HEK293 (cell line): Measurements from ENCODE around the gene BPIFB2.

Source experiments
- CTCF ChIA-PET: fragments of 350-600 bp; formaldehyde crosslinking; extraction: SDS; loops from one replicate; lab custom pipeline; 2021; ENCODE audit warnings: antibody characterized with exemption; lab: Yijun Ruan, JAX
- POLR2A ChIA-PET: fragments of 300-600 bp; formaldehyde crosslinking; extraction: SDS; loops from one replicate; lab custom pipeline; 2020; ENCODE audit warnings: antibody characterized with exemption, inconsistent platforms; lab: Yijun Ruan, JAX
- H3K27ac ChIP-seq: fragments of 200-500 bp; sonication (Bioruptor generic); 2 replicates; pipeline ENCODE4 v1.5.1; 2014; ENCODE audit warnings: low read depth, low read length, control low read depth, inconsistent platforms; ENCODE audit errors: extremely low read depth
- H3K36me3 ChIP-seq, 2 experiments: fragments of 200-500 bp in 1 of 2; sonication (Bioruptor generic) in 1 of 2; 1 replicate in 1 of 2; 2 replicates in 1 of 2; pipeline ENCODE4 v1.5.1; 2014 to 2017; ENCODE audit warnings: inconsistent platforms in 2 of 2, low read length in 2 of 2; ENCODE audit not compliant: control insufficient read depth in 2 of 2, insufficient read depth in 1 of 2
- H3K4me1 ChIP-seq: fragments of 200-500 bp; sonication (Bioruptor generic); 2 replicates; pipeline ENCODE4 v1.5.1; 2014; ENCODE audit warnings: mild to moderate bottlenecking, low read length, inconsistent platforms; ENCODE audit not compliant: control insufficient read depth, insufficient read depth
- H3K4me3 ChIP-seq: 2 replicates; pipeline ENCODE4 v1.5.1; 2011; ENCODE audit warnings: low read depth, mild to moderate bottlenecking, control low read depth, low read length, moderate library complexity
- H3K9me3 ChIP-seq: fragments of 200-500 bp; sonication (Bioruptor generic); 2 replicates; pipeline ENCODE4 v1.5.1; 2014; ENCODE audit warnings: low read depth, low read length, inconsistent platforms; ENCODE audit not compliant: control insufficient read depth, insufficient read depth
- BCL6B ChIP-seq: fragments of 450-650 bp; formaldehyde crosslinking; IDR thresholded peaks from 2 replicates; pipeline ENCODE4 v1.5.1; 2017; ENCODE audit warnings: missing biosample characterization, missing genetic modification characterization
- EGR2 ChIP-seq: fragments of 450-650 bp; formaldehyde crosslinking; IDR thresholded peaks from 2 replicates; pipeline ENCODE4 v1.5.1; 2016; ENCODE audit warnings: low read depth, missing biosample characterization, missing genetic modification characterization
- GFI1B ChIP-seq: fragments of 450-650 bp; formaldehyde crosslinking; IDR thresholded peaks from 2 replicates; pipeline ENCODE4 v1.5.1; 2016; ENCODE audit warnings: missing biosample characterization, missing genetic modification characterization
- GLI2 ChIP-seq: fragments of 450-650 bp; formaldehyde crosslinking; IDR thresholded peaks from 2 replicates; pipeline ENCODE4; 2017; ENCODE audit warnings: missing biosample characterization, missing genetic modification characterization, low read depth, borderline replicate concordance
- HOXA7 ChIP-seq: sonication (generic); formaldehyde crosslinking; IDR thresholded peaks from 2 replicates; pipeline ENCODE4 v1.8.1; 2022; ENCODE audit warnings: missing genetic modification reagents, borderline replicate concordance
- KLF17 ChIP-seq: fragments of 450-650 bp; formaldehyde crosslinking; IDR thresholded peaks from 2 replicates; pipeline ENCODE4 v1.5.1; 2016; ENCODE audit warnings: missing biosample characterization, missing genetic modification characterization
- PATZ1 ChIP-seq: fragments of 450-650 bp; formaldehyde crosslinking; IDR thresholded peaks from 2 replicates; pipeline ENCODE4 v1.5.1; 2016; ENCODE audit warnings: missing biosample characterization, missing genetic modification characterization
- PRDM6 ChIP-seq: fragments of 450-650 bp; formaldehyde crosslinking; IDR thresholded peaks from 2 replicates; pipeline ENCODE4 v1.5.1; 2017; ENCODE audit warnings: missing biosample characterization, missing genetic modification characterization
- SCRT1 ChIP-seq: fragments of 450-650 bp; formaldehyde crosslinking; IDR thresholded peaks from 2 replicates; pipeline ENCODE4 v1.5.1; 2016; ENCODE audit warnings: missing biosample characterization, missing genetic modification characterization, borderline replicate concordance
- SCRT2 ChIP-seq: fragments of 450-650 bp; formaldehyde crosslinking; IDR thresholded peaks from 2 replicates; pipeline ENCODE4 v1.5.1; 2016; ENCODE audit warnings: missing biosample characterization, missing genetic modification characterization
- SETDB1 ChIP-seq: IDR thresholded peaks from one replicate; pipeline ENCODE4 v1.6.1; 2017; ENCODE audit warnings: mild to moderate bottlenecking, low read length, moderate library complexity, mixed read lengths; ENCODE audit not compliant: insufficient read length
- SP7 ChIP-seq: fragments of 450-650 bp; formaldehyde crosslinking; IDR thresholded peaks from 2 replicates; pipeline ENCODE4 v1.5.1; 2016; ENCODE audit warnings: missing biosample characterization, missing genetic modification characterization
- TRIM28 ChIP-seq: IDR thresholded peaks from 2 replicates; pipeline ENCODE4 v1.6.1; 2011; ENCODE audit warnings: low read length, control low read depth, borderline replicate concordance
- ZFHX2 ChIP-seq: fragments of 450-650 bp; formaldehyde crosslinking; conservative IDR thresholded peaks from 2 replicates; pipeline ENCODE4 v1.5.1; 2016; ENCODE audit warnings: missing biosample characterization, missing genetic modification characterization
- ZNF155 ChIP-seq: fragments of 450-650 bp; formaldehyde crosslinking; IDR thresholded peaks from 2 replicates; pipeline ENCODE4 v1.5.1; 2016; ENCODE audit warnings: missing biosample characterization, missing genetic modification characterization
- ZNF266 ChIP-seq: fragments of 450-650 bp; formaldehyde crosslinking; IDR thresholded peaks from 2 replicates; pipeline ENCODE4 v1.5.1; 2016; ENCODE audit warnings: missing biosample characterization, missing genetic modification characterization, low read depth
- ZNF311 ChIP-seq: fragments of 450-650 bp; formaldehyde crosslinking; IDR thresholded peaks from 2 replicates; pipeline ENCODE4 v1.5.1; 2017; ENCODE audit warnings: missing biosample characterization, missing genetic modification characterization, borderline replicate concordance
- ZNF335 ChIP-seq: fragments of 450-650 bp; formaldehyde crosslinking; conservative IDR thresholded peaks from 2 replicates; pipeline ENCODE4 v1.5.1; 2016; ENCODE audit warnings: missing biosample characterization, missing genetic modification characterization
- ZNF366 ChIP-seq: fragments of 450-650 bp; formaldehyde crosslinking; conservative IDR thresholded peaks from 2 replicates; pipeline ENCODE4 v1.5.1; 2016; ENCODE audit warnings: missing biosample characterization, missing genetic modification characterization
- ZNF433 ChIP-seq: fragments of 450-650 bp; formaldehyde crosslinking; IDR thresholded peaks from 2 replicates; pipeline ENCODE4 v1.5.1; 2016; ENCODE audit warnings: missing biosample characterization, missing genetic modification characterization, low read depth
- ZNF510 ChIP-seq: fragments of 450-650 bp; formaldehyde crosslinking; IDR thresholded peaks from 2 replicates; pipeline ENCODE4 v1.5.1; 2018; ENCODE audit warnings: mild to moderate bottlenecking, missing genetic modification characterization, missing biosample characterization; ENCODE audit not compliant: insufficient replicate concordance
- ZNF558 ChIP-seq: fragments of 450-650 bp; formaldehyde crosslinking; IDR thresholded peaks from 2 replicates; pipeline ENCODE4 v1.5.1; 2016; ENCODE audit warnings: missing biosample characterization, missing genetic modification characterization
- ZNF629 ChIP-seq: fragments of 450-650 bp; formaldehyde crosslinking; IDR thresholded peaks from 2 replicates; pipeline ENCODE4 v1.5.1; 2017; ENCODE audit warnings: missing biosample characterization, missing genetic modification characterization
- ZNF658 ChIP-seq: fragments of 450-650 bp; formaldehyde crosslinking; IDR thresholded peaks from 2 replicates; pipeline ENCODE4; 2016; ENCODE audit warnings: missing biosample characterization, missing genetic modification characterization
- ZNF76 ChIP-seq: fragments of 450-650 bp; formaldehyde crosslinking; IDR thresholded peaks from 2 replicates; pipeline ENCODE4; 2016; ENCODE audit warnings: low read depth, missing biosample characterization, missing genetic modification characterization, borderline replicate concordance
- ZNF777 ChIP-seq: fragments of 450-650 bp; formaldehyde crosslinking; IDR thresholded peaks from 2 replicates; pipeline ENCODE4 v1.5.1; 2017; ENCODE audit warnings: missing biosample characterization, missing genetic modification characterization, borderline replicate concordance
- ZNF837 ChIP-seq: fragments of 450-650 bp; formaldehyde crosslinking; IDR thresholded peaks from 2 replicates; pipeline ENCODE4 v1.5.1; 2016; ENCODE audit warnings: missing biosample characterization, missing genetic modification characterization
- ZNF843 ChIP-seq: fragments of 450-650 bp; formaldehyde crosslinking; IDR thresholded peaks from 2 replicates; pipeline ENCODE4 v1.5.1; 2016; ENCODE audit warnings: missing biosample characterization, missing genetic modification characterization
- ZSCAN16 ChIP-seq: fragments of 450-650 bp; formaldehyde crosslinking; IDR thresholded peaks from 2 replicates; pipeline ENCODE4 v1.5.1; 2016; ENCODE audit warnings: missing biosample characterization, missing genetic modification characterization
- ZSCAN23 ChIP-seq: fragments of 450-650 bp; formaldehyde crosslinking; IDR thresholded peaks from 2 replicates; pipeline ENCODE4 v1.5.1; 2016; ENCODE audit warnings: missing biosample characterization, missing genetic modification characterization

The BPIFB2 gene

GRCh38 chr20:33037456-33037855 is 30.0 kb downstream of the BPIFB2 start:
- TF ChIP-seq ZNF837 (tag by site-specific recombination) (no peak), ZNF843 (tag by site-specific recombination) (no peak), KLF17 (tag by site-specific recombination) (no peak), TRIM28 (no peak), ZNF629 (tag by site-specific recombination) (no peak), PATZ1 (tag by site-specific recombination) (no peak), ZNF433 (tag by site-specific recombination) (no peak), ZSCAN23 (tag by site-specific recombination) (no peak), ZNF777 (tag by site-specific recombination) (no peak)

GRCh38 chr20:33038243-33038642 is 30.7 kb downstream of the BPIFB2 start:
- ChIA-PET CTCF (no interaction called here), POLR2A (no interaction called here)
- Histone ChIP-seq H3K4me1 (no peaks in the 10 kb centered on the region), H3K36me3 (no peaks in the 10 kb centered on the region), H3K4me3 (no peak overlapping the region), H3K9me3 (no peaks in the 10 kb centered on the region), H3K27ac (no peak overlapping the region)
- TF ChIP-seq SETDB1 (no peak), GLI2 (tag by site-specific recombination) (no peak), ZFHX2 (tag by site-specific recombination) (peak; percentile 47), ZNF658 (tag by site-specific recombination) (no peak), ZNF266 (no peak), PRDM6 (tag by site-specific recombination) (no peak), ZSCAN16 (tag by site-specific recombination) (no peak), SCRT2 (no peak), SP7 (tag by site-specific recombination) (no peak), BCL6B (tag by site-specific recombination) (no peak), HOXA7 (CRISPR knock-in tag) (no peak), GFI1B (tag by site-specific recombination) (no peak), ZNF335 (tag by site-specific recombination) (no peak), SCRT1 (tag by site-specific recombination) (no peak), EGR2 (tag by site-specific recombination) (peak; percentile 85), ZNF76 (tag by site-specific recombination) (no peak), KLF17 (tag by site-specific recombination) (no peak), ZNF155 (tag by site-specific recombination) (no peak), ZNF311 (tag by site-specific recombination) (peak; percentile 9; the same call in 1 of the 2 replicates), ZNF510 (tag by site-specific recombination) (no peak), ZNF366 (tag by site-specific recombination) (peak; percentile 71), ZNF558 (tag by site-specific recombination) (no peak)

More at GRCh38 chr20:33037456-33037855, 30.0 kb downstream of the BPIFB2 start:
- Histone ChIP-seq H3K9me3 (no peaks in the 10 kb centered on the region), H3K4me3 (no peak overlapping the region), H3K4me1 (no peaks in the 10 kb centered on the region), H3K36me3 (no peaks in the 10 kb centered on the region), H3K27ac (no peak overlapping the region)
- CTCF ChIA-PET = no interaction called here
- POLR2A ChIA-PET = no interaction called here
